ENCODE data around the gene PPIP5K1. TPM values are rescaled to one million over a fixed set of nuclear protein-coding genes. Genes with fewer than 3 reads are reported as not detected.

PPIP5K1 gene
- total RNA-seq, 2 experiments from 2014 or later: 28.2 to 33.0 TPM

- Mint-ChIP-seq H3K9me3 (no peaks in the 10 kb centered on the region), H3K27me3 (no peaks in the 10 kb centered on the region), H3K27ac (no peak overlapping the region), H3K4me3 (no peak overlapping the region), H3K4me1 (peaks cover 17% of the 10 kb centered on the region), H3K36me3 (ENCODE audit: low read depth) (peaks cover 4% of the 10 kb centered on the region)
- ChIA-PET POLR2A (no interaction called here), CTCF (no interaction called here)
- no peak for DNase-seq
These were observed 60.2 kb downstream of the PPIP5K1 start for GRCh38 chr15:43529587-43530345.

- no peak overlapping the region for H3K27ac Mint-ChIP-seq
- peaks cover 18% of the 10 kb centered on the region for H3K4me1 Mint-ChIP-seq
- peaks cover 4% of the 10 kb centered on the region for H3K36me3 Mint-ChIP-seq (ENCODE audit: low read depth)
- ChIA-PET POLR2A (no interaction called here), CTCF (no interaction called here)
- no peak for DNase-seq
- H3K9me3 Mint-ChIP-seq: no peaks in the 10 kb centered on the region
- H3K4me3 Mint-ChIP-seq: no peak overlapping the region
- H3K27me3 Mint-ChIP-seq: no peaks in the 10 kb centered on the region
These were observed 60.9 kb downstream of the PPIP5K1 start for GRCh38 chr15:43529141-43529540.

GRCh38 chr15:43528542-43529007 is 61.4 kb downstream of the PPIP5K1 start:
- peaks cover 4% of the 10 kb centered on the region for H3K36me3 Mint-ChIP-seq (ENCODE audit: low read depth)
- H3K27me3 Mint-ChIP-seq: no peaks in the 10 kb centered on the region
- no peak overlapping the region for H3K27ac Mint-ChIP-seq
- ChIA-PET POLR2A (no interaction called here), CTCF (no interaction called here)
- no peak for DNase-seq
- H3K4me1 Mint-ChIP-seq: peaks cover 18% of the 10 kb centered on the region
- no peaks in the 10 kb centered on the region for H3K9me3 Mint-ChIP-seq
- no peak overlapping the region for H3K4me3 Mint-ChIP-seq

GRCh38 chr15:43527802-43528541 is 62.0 kb downstream of the PPIP5K1 start:
- Mint-ChIP-seq H3K9me3 (no peaks in the 10 kb centered on the region), H3K27me3 (no peaks in the 10 kb centered on the region), H3K4me1 (peaks cover 18% of the 10 kb centered on the region), H3K36me3 (ENCODE audit: low read depth) (peaks cover 7% of the 10 kb centered on the region), H3K4me3 (no peak overlapping the region), H3K27ac (no peak overlapping the region)
- no peak for DNase-seq
- CTCF ChIA-PET: no interaction called here
- POLR2A ChIA-PET: interaction anchor here (1.0 to 1.8 kb wide), 3 partner anchors 10 to 17 kb away, joined by 3 to 5 read pairs (median 3); no protein-coding TSS in a partner anchor

- DNase-seq: no peak
- H3K4me1 Mint-ChIP-seq: peaks cover 18% of the 10 kb centered on the region
- ChIA-PET CTCF (no interaction called here), POLR2A (interaction anchor here (1.0 to 1.8 kb wide), 3 partner anchors 9 to 16 kb away, joined by 3 to 5 read pairs (median 3); no protein-coding TSS in a partner anchor)
- no peak overlapping the region for H3K27ac Mint-ChIP-seq
- H3K36me3 Mint-ChIP-seq (ENCODE audit: low read depth): peaks cover 8% of the 10 kb centered on the region
- no peaks in the 10 kb centered on the region for H3K27me3 Mint-ChIP-seq
- H3K9me3 Mint-ChIP-seq: no peaks in the 10 kb centered on the region
- no peak overlapping the region for H3K4me3 Mint-ChIP-seq
These were observed 62.8 kb downstream of the PPIP5K1 start for GRCh38 chr15:43527016-43527801.

GRCh38 chr15:43526261-43526930 is 63.6 kb downstream of the PPIP5K1 start:
- peaks cover 18% of the 10 kb centered on the region for H3K4me1 Mint-ChIP-seq
- H3K27ac Mint-ChIP-seq: no peak overlapping the region
- CTCF ChIA-PET: interaction anchor here (0.9 kb wide), 1 partner anchor 12 kb away, joined by 4 read pairs; no protein-coding TSS in a partner anchor
- H3K36me3 Mint-ChIP-seq (ENCODE audit: low read depth): peaks cover 8% of the 10 kb centered on the region
- POLR2A ChIA-PET: interaction anchor here (0.7 to 1.8 kb wide), 2 partner anchors 11 to 15 kb away, joined by 3 to 5 read pairs; no protein-coding TSS in a partner anchor
- no peaks in the 10 kb centered on the region for H3K27me3 Mint-ChIP-seq
- DNase-seq: no peak
- H3K9me3 Mint-ChIP-seq: no peaks in the 10 kb centered on the region
- H3K4me3 Mint-ChIP-seq: no peak overlapping the region

GRCh38 chr15:43525131-43525530 is 64.9 kb downstream of the PPIP5K1 start:
- Mint-ChIP-seq H3K27me3 (no peaks in the 10 kb centered on the region), H3K4me1 (peaks cover 18% of the 10 kb centered on the region), H3K4me3 (no peak overlapping the region), H3K36me3 (ENCODE audit: low read depth) (peaks cover 8% of the 10 kb centered on the region), H3K27ac (no peak overlapping the region), H3K9me3 (no peaks in the 10 kb centered on the region)
- ChIA-PET POLR2A (interaction anchor here (0.9 kb wide), 1 partner anchor 11 kb away, joined by 3 read pairs; no protein-coding TSS in a partner anchor), CTCF (no interaction called here)
- no peak for DNase-seq

GRCh38 chr15:43524254-43524845 is 65.7 kb downstream of the PPIP5K1 start:
- ChIA-PET POLR2A (no interaction called here), CTCF (interaction anchor here (2.7 kb wide), 1 partner anchor 10 kb away, joined by 10 read pairs; no protein-coding TSS in a partner anchor)
- no peaks in the 10 kb centered on the region for H3K9me3 Mint-ChIP-seq
- H3K4me3 Mint-ChIP-seq: no peak overlapping the region
- DNase-seq: no peak
- peaks cover 8% of the 10 kb centered on the region for H3K36me3 Mint-ChIP-seq (ENCODE audit: low read depth)
- H3K27ac Mint-ChIP-seq: no peak overlapping the region
- peaks cover 18% of the 10 kb centered on the region for H3K4me1 Mint-ChIP-seq
- no peaks in the 10 kb centered on the region for H3K27me3 Mint-ChIP-seq

GRCh38 chr15:43523646-43524045 is 66.4 kb downstream of the PPIP5K1 start:
- H3K9me3 Mint-ChIP-seq: no peaks in the 10 kb centered on the region
- peaks cover 24% of the 10 kb centered on the region for H3K4me1 Mint-ChIP-seq
- peaks cover 8% of the 10 kb centered on the region for H3K36me3 Mint-ChIP-seq (ENCODE audit: low read depth)
- no peak for DNase-seq
- peaks cover 4% of the 10 kb centered on the region for H3K27me3 Mint-ChIP-seq
- H3K4me3 Mint-ChIP-seq: no peak overlapping the region
- ChIA-PET CTCF (interaction anchor here (1.5 to 2.7 kb wide), 2 partner anchors 10 to 12 kb away, joined by 5 to 10 read pairs; no protein-coding TSS in a partner anchor), POLR2A (interaction anchor here (0.9 to 2.4 kb wide), 3 partner anchors 9 to 23 kb away, joined by 3 to 7 read pairs (median 3); no protein-coding TSS in a partner anchor)
- H3K27ac Mint-ChIP-seq: no peak overlapping the region

- no peak for DNase-seq
- Mint-ChIP-seq H3K4me1 (peaks cover 33% of the 10 kb centered on the region), H3K36me3 (ENCODE audit: low read depth) (peaks cover 8% of the 10 kb centered on the region), H3K27me3 (peaks cover 15% of the 10 kb centered on the region), H3K27ac (no peak overlapping the region), H3K4me3 (no peak overlapping the region), H3K9me3 (no peaks in the 10 kb centered on the region)
- ChIA-PET POLR2A (interaction anchor here (2.4 kb wide), 1 partner anchor 11 kb away, joined by 7 read pairs; no protein-coding TSS in a partner anchor), CTCF (interaction anchor here (1.5 to 2.7 kb wide), 2 partner anchors 8 to 11 kb away, joined by 5 to 10 read pairs; no protein-coding TSS in a partner anchor)
These were observed 67.8 kb downstream of the PPIP5K1 start for GRCh38 chr15:43522247-43522646.

- peaks cover 18% of the 10 kb centered on the region for H3K27me3 Mint-ChIP-seq
- ChIA-PET POLR2A (no interaction called here), CTCF (no interaction called here)
- no peak overlapping the region for H3K27ac Mint-ChIP-seq
- no peak for DNase-seq
- H3K9me3 Mint-ChIP-seq: no peaks in the 10 kb centered on the region
- H3K4me1 Mint-ChIP-seq: peaks cover 37% of the 10 kb centered on the region
- H3K36me3 Mint-ChIP-seq (ENCODE audit: low read depth): peaks cover 8% of the 10 kb centered on the region
- no peak overlapping the region for H3K4me3 Mint-ChIP-seq
These were observed 68.6 kb downstream of the PPIP5K1 start for GRCh38 chr15:43521419-43521818.

GRCh38 chr15:43520138-43520537 is 69.9 kb downstream of the PPIP5K1 start:
- Mint-ChIP-seq H3K27ac (no peak overlapping the region), H3K9me3 (no peaks in the 10 kb centered on the region), H3K27me3 (peaks cover 21% of the 10 kb centered on the region), H3K36me3 (ENCODE audit: low read depth) (peaks cover 5% of the 10 kb centered on the region), H3K4me3 (no peak overlapping the region), H3K4me1 (peaks cover 37% of the 10 kb centered on the region)
- CTCF ChIA-PET: no interaction called here
- DNase-seq: no peak
- POLR2A ChIA-PET: no interaction called here
